Posterior vena cava (tissue), 2 donors: ENCODE data around the gene FITM1. TPM values are rescaled to one million over a fixed set of nuclear protein-coding genes. Genes with fewer than 3 reads are reported as not detected.
A peak's percentile ranks its signal among the peaks of the same experiment; 100 is the strongest.

Source experiments
- DNase-seq: peaks from one replicate; pipeline ENCODE4 v3.0.0-alpha.2; 2020; ENCODE audit warnings: low spot score
- intact Hi-C, 2 donors: fragments of 100-400 bp; cut with DNase I; formaldehyde crosslinking; loops; one replicate each; pipeline versions ENCODE4 v1.14.1 to v1.14.2; 2022 to 2023
- total RNA-seq, 2 donors: library from RNA; stranded (reverse); fragmentation: NEBNext Ultra II Directional; extraction: Animal tissue kit (Norgen Biotek cat#: 25700); gene quantifications; one replicate each; pipeline ENCODE4 v1.2.1, GENCODE V29; 2021
- donor health status: DM: yes; HTN: yes; CAD: no.
- donor health status: DM: yes; HTN: yes; CAD: no.

Gene FITM1
- total RNA-seq, 2 donors from 2014 or later: 0.38 TPM; not detected in 1

- no peak for DNase-seq
- intact Hi-C loops: no loop called here
Measured at GRCh38 chr14:24150061-24150460, 19.6 kb downstream of the FITM1 start.

GRCh38 chr14:24150567-24150966 lies 20.1 kb downstream of the FITM1 start:
- DNase-seq: no peak
- intact Hi-C loops: no loop called here

GRCh38 chr14:24150993-24151392 lies 20.5 kb downstream of the FITM1 start:
- intact Hi-C loops: no loop called here
- DNase-seq: no peak

GRCh38 chr14:24151404-24152080 lies 21.1 kb downstream of the FITM1 start:
- no peak for DNase-seq
- intact Hi-C loops: no loop called here

GRCh38 chr14:24155100-24155499 lies 24.6 kb downstream of the FITM1 start:
- intact Hi-C loops: no loop called here
- DNase-seq: no peak

GRCh38 chr14:24156840-24157239 lies 26.4 kb downstream of the FITM1 start:
- DNase-seq: no peak
- intact Hi-C loops: no loop called here

GRCh38 chr14:24157331-24157730 lies 26.9 kb downstream of the FITM1 start:
- intact Hi-C loops: no loop called here
- DNase-seq: no peak

- intact Hi-C loops: no loop called here
- no peak for DNase-seq
Measured at GRCh38 chr14:24159777-24160498, 29.5 kb downstream of the FITM1 start.

GRCh38 chr14:24160499-24160849 lies 30.0 kb downstream of the FITM1 start:
- intact Hi-C loops: no loop called here

GRCh38 chr14:24160850-24161804 lies 30.7 kb downstream of the FITM1 start, which contains the start of gene IRF9:
Gene IRF9, plus strand, starts transcription at chr14:24161265. Its CDS starts 880 bp downstream, at chr14:24162145.
- peak; percentile 98 for DNase-seq
- intact Hi-C loops: no loop called here

More at GRCh38 chr14:24160499-24160849, 30.0 kb downstream of the FITM1 start:
- peak; percentile 52 for DNase-seq

- no peak for DNase-seq
- intact Hi-C loops: no loop called here
Measured at GRCh38 chr14:24162093-24162492, 31.6 kb downstream of the FITM1 start.

GRCh38 chr14:24164518-24164991 lies 34.1 kb downstream of the FITM1 start:
- DNase-seq: no peak
- intact Hi-C loops: no loop called here

GRCh38 chr14:24165785-24166184 lies 35.3 kb downstream of the FITM1 start:
- no peak for DNase-seq
- intact Hi-C loops: no loop called here

GRCh38 chr14:24167469-24168114 lies 37.1 kb downstream of the FITM1 start:
- intact Hi-C loops: no loop called here

GRCh38 chr14:24171422-24172260 lies 41.2 kb downstream of the FITM1 start, which contains the start of gene REC8:
Gene REC8, plus strand, starts transcription at chr14:24172080. Its CDS starts 473 bp downstream, at chr14:24172553.
- intact Hi-C loops: no loop called here
- peak; percentile 89 for DNase-seq

More at GRCh38 chr14:24167469-24168114, 37.1 kb downstream of the FITM1 start:
- no peak for DNase-seq

GRCh38 chr14:24172261-24172860 lies 41.9 kb downstream of the FITM1 start:
- DNase-seq: peak; percentile 77
- intact Hi-C loops: no loop called here

GRCh38 chr14:24172871-24173281 lies 42.4 kb downstream of the FITM1 start:
- intact Hi-C loops: no loop called here
- DNase-seq: peak; percentile 82

- intact Hi-C loops: no loop called here
- no peak for DNase-seq
Measured at GRCh38 chr14:24176599-24176998, 46.1 kb downstream of the FITM1 start.
